K562 (cell line): ENCODE results near the gene PCDHGB5. TPM values are rescaled to one million over a fixed set of nuclear protein-coding genes. Genes with fewer than 3 reads are reported as not detected.
"Not testable (repeated sequence)": the region's sequence is repeated elsewhere in the genome, so short reads cannot be mapped to it uniquely, and the experiment has no call there.

Experiments
- ATAC-seq: fragments of 200-7000 bp; cut with Tn5 transposase; 3 replicates; pipeline ENCODE4 v1.9.1; 2020; ENCODE audit warnings: moderate library complexity
- BruUV-seq: library from RNA; stranded (reverse); fragments of 400-500 nt; replicated peaks from 2 replicates; lab custom pipeline; 2021; lab: Mats Ljungman, UMichigan
- CTCF ChIA-PET: fragments of 300-600 bp; formaldehyde crosslinking; extraction: SDS; loops from one replicate; lab custom pipeline; 2021; ENCODE audit warnings: low intra/inter-chr PET ratio; lab: Yijun Ruan, JAX
- POLR2A ChIA-PET: fragments of 300-600, 350-650 bp; sonication (Branson Sonifier 250); formaldehyde crosslinking; extraction: SDS; loops from one replicate; lab custom pipeline; 2021; ENCODE audit warnings: antibody characterized with exemption, inconsistent platforms; lab: Yijun Ruan, JAX
- DNase-seq, 4 experiments: peaks; one replicate each; pipeline versions ENCODE4 v3.0.0 to v3.0.0-alpha.2; 2011 to 2018; ENCODE audit warnings: low spot score in 3 of 4, mixed read lengths in 3 of 4; ENCODE audit errors: extremely low read depth in 1 of 4
- FAIRE-seq: peaks from 2 replicates; lab custom pipeline; 2011; peaks lifted over from hg19 to GRCh38; lab: Jason Lieb, UNC
- H2AFZ ChIP-seq: 2 replicates; pipeline ENCODE4 v1.6.0; 2011; ENCODE audit warnings: low read depth, low read length, control low read depth, inconsistent platforms
- H3K27ac ChIP-seq: fragments of 200-600 bp; 3 replicates; pipeline ENCODE4 v1.8.0; 2011; ENCODE audit warnings: low read depth, mild to moderate bottlenecking, control low read depth, inconsistent platforms, low read length, moderate library complexity, mixed read lengths; ENCODE audit errors: extremely low read depth
- H3K27me3 ChIP-seq, 2 experiments: fragments of 300-600 bp in 1 of 2; 2 replicates in 1 of 2; 3 replicates in 1 of 2; pipeline versions ENCODE4 v1.6.0 to v1.8.0; 2011; ENCODE audit warnings: inconsistent platforms in 2 of 2, low read length in 2 of 2, mild to moderate bottlenecking in 1 of 2, mixed read lengths in 1 of 2, moderate library complexity in 1 of 2; ENCODE audit not compliant: control insufficient read depth in 2 of 2, insufficient read depth in 2 of 2
- H3K36me3 ChIP-seq: fragments of 300-600 bp; 3 replicates; pipeline ENCODE4 v1.8.0; 2011; ENCODE audit warnings: mild to moderate bottlenecking, low read length, inconsistent platforms; ENCODE audit not compliant: control insufficient read depth, insufficient read depth
- H3K4me1 ChIP-seq, 2 experiments: fragments of 200-600 bp in 1 of 2; replicated peaks in 1 of 2; 2 replicates in 1 of 2; 3 replicates in 1 of 2; pipeline versions ENCODE4 v1.5.1 to v1.8.0; 2011; ENCODE audit warnings: inconsistent platforms in 2 of 2, low read length in 2 of 2, mild to moderate bottlenecking in 1 of 2, mixed read lengths in 1 of 2, moderate library complexity in 1 of 2; ENCODE audit not compliant: control insufficient read depth in 2 of 2, insufficient read depth in 2 of 2
- H3K4me2 ChIP-seq: 2 replicates; pipeline ENCODE4 v1.6.1; 2011; ENCODE audit warnings: low read length, control low read depth, inconsistent platforms, mixed read lengths; ENCODE audit not compliant: insufficient read depth
- H3K4me3 ChIP-seq: fragments of 200-600 bp; sonication (generic), shearing (Covaris generic); 2 replicates; pipeline ENCODE4 v1.5.1; 2016; ENCODE audit warnings: control low read depth, inconsistent platforms
- H3K79me2 ChIP-seq: fragments of 200-600 bp; 3 replicates; pipeline ENCODE4 v1.8.0; 2011; ENCODE audit warnings: low read length, inconsistent platforms; ENCODE audit not compliant: control insufficient read depth, insufficient read depth
- H3K9ac ChIP-seq, 2 experiments: 2 replicates each; pipeline versions ENCODE4 v1.6.0 to v1.6.1; 2011; ENCODE audit warnings: low read depth in 2 of 2, low read length in 2 of 2, control low read depth in 1 of 2, inconsistent platforms in 1 of 2, mild to moderate bottlenecking in 1 of 2, mixed read lengths in 1 of 2; ENCODE audit not compliant: insufficient read depth in 1 of 2
- H3K9me1 ChIP-seq: one replicate; pipeline ENCODE4 v1.6.0; 2011; ENCODE audit warnings: inconsistent platforms, mild to moderate bottlenecking, low read length, moderate library complexity; ENCODE audit not compliant: control insufficient read depth, insufficient read depth
- H3K9me3 ChIP-seq: replicated peaks from 2 replicates; pipeline ENCODE4 v1.5.1; 2011; ENCODE audit warnings: low read depth, low read length, inconsistent platforms; ENCODE audit not compliant: control insufficient read depth, insufficient read depth
- H4K20me1 ChIP-seq: replicated peaks from 2 replicates; pipeline ENCODE4 v1.6.1; 2011; ENCODE audit warnings: low read length, inconsistent platforms, mixed read lengths; ENCODE audit not compliant: control insufficient read depth, insufficient read depth
- WGBS: fragments of 100-300 bp; shearing (Covaris generic); methylation state at CpG from one replicate; pipeline ENCODE4 v1.1.6; 2016; ENCODE audit warnings: low coverage, mixed read lengths; ENCODE audit not compliant: insufficient coverage; ENCODE audit errors: missing lambda C conversion rate; 5-methylcytosine and 5-hydroxymethylcytosine counted together
- in situ Hi-C: fragments of 300-500 bp; cut with MboI; formaldehyde crosslinking; loops from 4 replicates; pipeline ENCODE4 v1.15.0; 2018; ENCODE audit warnings: inconsistent platforms, mixed read lengths
- intact Hi-C: fragments of 100-400 bp; cut with micrococcal nuclease; formaldehyde crosslinking; loops from 2 replicates; pipeline ENCODE4 v1.14.2; 2022
- polyA plus RNA-seq, 8 experiments: library from polyadenylated mRNA; depleted of rRNA in 4 of 8; stranded (reverse) in 5 of 8; unstranded in 3 of 8; fragments of >200 nt; fragmentation: Nextera tagmentation in 2 of 8; fragmentation: Illumina TruSeq in 1 of 8; extraction: Ambion mirVana in 2 of 8; extraction: Trizol in 1 of 8; gene quantifications; 2 replicates each; pipeline versions ENCODE4 v1.2.1 to v1.2.3, GENCODE V29; 2011 to 2014; ENCODE audit warnings: inconsistent platforms in 1 of 8, missing spikeins in 1 of 8
- total RNA-seq, 7 experiments: library from RNA; depleted of rRNA in 6 of 7; stranded (reverse); fragments of >200 nt in 6 of 7; fragmentation: Illumina TruSeq in 2 of 7; extraction: Trizol in 2 of 7; gene quantifications; 2 replicates each; pipeline versions ENCODE4 v1.2.1 to v1.2.3, GENCODE V29; 2011 to 2021; ENCODE audit warnings: low replicate concordance in 1 of 7
- TF ChIP-seq, protein P1 (sequence below), 2 experiments: fragments of 450-650 bp; formaldehyde crosslinking in 1 of 2; IDR thresholded peaks; 2 replicates each; pipeline versions ENCODE4 v1.4.0 to v1.6.1; 2014 to 2020; ENCODE audit warnings: mild to moderate bottlenecking in 2 of 2, borderline replicate concordance in 1 of 2, low read depth in 1 of 2

The PCDHGB5 gene
- total and polyA plus RNA-seq, 9 of the 15 experiments (the other 6 are each of a cell fraction or from before 2014, with no cell fraction given), result 0.05 to 0.29 (median 0.12) TPM; not detected in 2

DNA sequence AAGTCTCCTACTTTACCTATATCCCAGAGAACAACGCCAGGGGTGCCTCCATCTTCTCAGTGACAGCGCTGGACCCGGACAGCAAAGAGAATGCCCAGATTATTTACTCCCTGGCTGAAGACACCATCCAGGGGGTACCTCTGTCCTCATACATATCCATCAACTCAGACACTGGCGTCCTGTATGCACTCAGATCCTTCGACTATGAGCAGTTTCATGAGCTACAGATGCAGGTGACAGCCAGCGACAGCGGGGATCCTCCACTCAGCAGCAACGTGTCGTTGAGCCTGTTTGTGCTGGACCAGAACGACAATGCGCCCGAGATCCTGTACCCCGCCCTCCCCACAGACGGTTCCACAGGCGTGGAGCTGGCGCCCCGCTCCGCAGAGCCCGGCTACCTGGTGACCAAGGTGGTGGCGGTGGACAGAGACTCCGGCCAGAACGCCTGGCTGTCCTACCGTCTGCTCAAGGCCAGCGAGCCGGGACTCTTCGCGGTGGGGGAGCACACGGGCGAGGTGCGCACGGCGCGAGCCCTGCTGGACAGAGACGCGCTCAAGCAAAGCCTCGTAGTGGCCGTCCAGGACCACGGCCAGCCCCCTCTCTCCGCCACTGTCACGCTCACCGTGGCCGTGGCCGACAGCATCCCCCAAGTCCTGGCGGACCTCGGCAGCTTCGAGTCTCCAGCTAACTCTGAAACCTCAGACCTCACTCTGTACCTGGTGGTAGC lies 17.0 kb downstream of the PCDHGB5 start:
- H3K9me1 ChIP-seq, FAIRE-seq, H3K36me3 ChIP-seq, H4K20me1 ChIP-seq, in situ Hi-C loops, DNase-seq, H2AFZ ChIP-seq, H3K27ac ChIP-seq, H3K4me3 ChIP-seq, H3K9me3 ChIP-seq, H3K79me2 ChIP-seq, H3K9ac ChIP-seq, ATAC-seq, BruUV-seq, H3K4me2 ChIP-seq: not testable (repeated sequence)
- 10% methylated on average over 32 of the region's 46 CpGs for WGBS
- Histone ChIP-seq H3K27me3 (peaks cover 7 to 36% of the 10 kb centered on the region in 2 experiments; a peak in 4 of 5 replicates), H3K4me1 (peaks cover 0 to 29% of the 10 kb centered on the region in 2 experiments; a peak in 2 of 5 replicates)
- intact Hi-C loops, result loop anchor here (5.0 kb wide), 1 partner anchor 108 kb away; no protein-coding TSS in a partner anchor
- CTCF ChIA-PET, result interaction anchor here (0.6 to 0.8 kb wide), 2 partner anchors 76 to 146 kb away, joined by 3 to 4 read pairs; no protein-coding TSS in a partner anchor
- POLR2A ChIA-PET, result interaction anchor here (0.8 kb wide), 1 partner anchor 101 kb away, joined by 3 read pairs; no protein-coding TSS in a partner anchor
- TF ChIP-seq, protein P1, sequence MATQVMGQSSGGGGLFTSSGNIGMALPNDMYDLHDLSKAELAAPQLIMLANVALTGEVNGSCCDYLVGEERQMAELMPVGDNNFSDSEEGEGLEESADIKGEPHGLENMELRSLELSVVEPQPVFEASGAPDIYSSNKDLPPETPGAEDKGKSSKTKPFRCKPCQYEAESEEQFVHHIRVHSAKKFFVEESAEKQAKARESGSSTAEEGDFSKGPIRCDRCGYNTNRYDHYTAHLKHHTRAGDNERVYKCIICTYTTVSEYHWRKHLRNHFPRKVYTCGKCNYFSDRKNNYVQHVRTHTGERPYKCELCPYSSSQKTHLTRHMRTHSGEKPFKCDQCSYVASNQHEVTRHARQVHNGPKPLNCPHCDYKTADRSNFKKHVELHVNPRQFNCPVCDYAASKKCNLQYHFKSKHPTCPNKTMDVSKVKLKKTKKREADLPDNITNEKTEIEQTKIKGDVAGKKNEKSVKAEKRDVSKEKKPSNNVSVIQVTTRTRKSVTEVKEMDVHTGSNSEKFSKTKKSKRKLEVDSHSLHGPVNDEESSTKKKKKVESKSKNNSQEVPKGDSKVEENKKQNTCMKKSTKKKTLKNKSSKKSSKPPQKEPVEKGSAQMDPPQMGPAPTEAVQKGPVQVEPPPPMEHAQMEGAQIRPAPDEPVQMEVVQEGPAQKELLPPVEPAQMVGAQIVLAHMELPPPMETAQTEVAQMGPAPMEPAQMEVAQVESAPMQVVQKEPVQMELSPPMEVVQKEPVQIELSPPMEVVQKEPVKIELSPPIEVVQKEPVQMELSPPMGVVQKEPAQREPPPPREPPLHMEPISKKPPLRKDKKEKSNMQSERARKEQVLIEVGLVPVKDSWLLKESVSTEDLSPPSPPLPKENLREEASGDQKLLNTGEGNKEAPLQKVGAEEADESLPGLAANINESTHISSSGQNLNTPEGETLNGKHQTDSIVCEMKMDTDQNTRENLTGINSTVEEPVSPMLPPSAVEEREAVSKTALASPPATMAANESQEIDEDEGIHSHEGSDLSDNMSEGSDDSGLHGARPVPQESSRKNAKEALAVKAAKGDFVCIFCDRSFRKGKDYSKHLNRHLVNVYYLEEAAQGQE (IDR thresholded peaks at IDR 0.05; ENCODE audit: borderline replicate concordance), result 0 out of 2 replicates have a peak, but pooled peaks have one; percentile 3
- TF ChIP-seq, protein P1 (CRISPR knock-in tag; IDR thresholded peaks at IDR 0.05; ENCODE audit: low read depth), result not testable (repeated sequence)
